GM21576 (cell line): ENCODE results near the gene FRMD6.
A peak's percentile ranks its signal among the peaks of the same experiment; 100 is the strongest.
"Not testable (repeated sequence)": the region's sequence is repeated elsewhere in the genome, so short reads cannot be mapped to it uniquely, and the experiment has no call there.

Experiments
- ATAC-seq: cut with Tn5 transposase; IDR thresholded peaks from one replicate; pipeline ENCODE4 v1.9.1; 2021; ENCODE audit warnings: mild to moderate bottlenecking, moderate library complexity; ENCODE audit not compliant: unreplicated experiment

FRMD6 gene

DNA sequence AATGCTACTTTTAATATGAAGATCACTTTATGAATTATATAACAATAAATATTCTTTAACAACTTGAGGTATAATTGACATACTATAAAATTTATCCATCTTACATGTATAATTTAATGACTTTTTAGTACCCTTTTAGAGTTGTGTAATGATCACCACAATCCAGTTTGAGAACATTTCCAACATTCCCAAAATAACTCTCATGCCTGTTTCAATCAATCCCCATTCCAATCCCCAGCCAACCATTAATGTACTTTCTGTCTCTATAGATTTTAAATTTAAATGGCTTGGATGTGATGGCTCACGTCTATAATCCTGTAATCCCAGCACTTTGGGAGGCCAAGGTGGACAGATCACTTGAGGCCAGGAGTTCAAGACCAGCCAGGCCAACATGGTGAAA lies 23.5 kb upstream of the FRMD6 start:
- no peak for ATAC-seq

DNA sequence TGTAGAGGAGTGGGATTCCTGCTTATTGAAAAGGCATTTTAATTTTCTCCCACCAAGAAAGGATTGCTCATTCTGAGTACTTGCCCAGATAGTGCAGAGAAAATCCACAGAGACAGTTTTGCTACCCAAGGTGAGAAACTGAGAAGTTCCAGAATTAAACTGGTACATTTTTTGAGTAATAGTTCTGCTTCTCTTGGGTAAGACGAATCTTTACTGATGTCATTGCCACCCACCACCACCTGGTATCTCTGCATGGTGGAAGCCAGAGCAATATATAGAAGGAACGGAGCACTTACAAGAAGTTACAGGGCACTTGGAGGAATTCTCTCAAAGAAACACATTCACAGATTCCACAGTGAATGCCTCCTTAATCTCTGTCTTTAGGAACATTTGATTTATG lies 20.7 kb upstream of the FRMD6 start:
- no peak for ATAC-seq

GRCh38 chr14:51633298-51633697 lies 18.4 kb upstream of the FRMD6 start:
- not testable (repeated sequence) for ATAC-seq

DNA sequence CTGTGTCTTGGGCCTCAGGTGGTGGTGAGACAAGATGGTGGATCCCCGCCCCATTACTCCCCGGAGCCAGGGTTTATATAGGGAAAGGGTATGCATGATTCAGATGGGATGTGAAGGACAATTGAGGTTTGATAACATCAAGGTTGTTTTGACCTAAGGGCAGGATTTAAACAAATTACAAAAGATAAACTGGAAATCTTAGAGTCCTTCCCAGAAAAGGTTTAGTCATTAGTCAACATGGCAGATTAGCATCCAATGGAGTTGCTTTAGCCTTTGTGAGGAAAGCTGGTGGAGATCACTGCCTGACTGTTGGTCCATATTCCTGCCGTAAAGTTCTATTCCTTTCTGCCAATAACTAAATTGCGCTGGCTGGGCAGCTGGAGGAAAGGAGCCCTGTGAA lies 15.6 kb upstream of the FRMD6 start:
- ATAC-seq = no peak

DNA sequence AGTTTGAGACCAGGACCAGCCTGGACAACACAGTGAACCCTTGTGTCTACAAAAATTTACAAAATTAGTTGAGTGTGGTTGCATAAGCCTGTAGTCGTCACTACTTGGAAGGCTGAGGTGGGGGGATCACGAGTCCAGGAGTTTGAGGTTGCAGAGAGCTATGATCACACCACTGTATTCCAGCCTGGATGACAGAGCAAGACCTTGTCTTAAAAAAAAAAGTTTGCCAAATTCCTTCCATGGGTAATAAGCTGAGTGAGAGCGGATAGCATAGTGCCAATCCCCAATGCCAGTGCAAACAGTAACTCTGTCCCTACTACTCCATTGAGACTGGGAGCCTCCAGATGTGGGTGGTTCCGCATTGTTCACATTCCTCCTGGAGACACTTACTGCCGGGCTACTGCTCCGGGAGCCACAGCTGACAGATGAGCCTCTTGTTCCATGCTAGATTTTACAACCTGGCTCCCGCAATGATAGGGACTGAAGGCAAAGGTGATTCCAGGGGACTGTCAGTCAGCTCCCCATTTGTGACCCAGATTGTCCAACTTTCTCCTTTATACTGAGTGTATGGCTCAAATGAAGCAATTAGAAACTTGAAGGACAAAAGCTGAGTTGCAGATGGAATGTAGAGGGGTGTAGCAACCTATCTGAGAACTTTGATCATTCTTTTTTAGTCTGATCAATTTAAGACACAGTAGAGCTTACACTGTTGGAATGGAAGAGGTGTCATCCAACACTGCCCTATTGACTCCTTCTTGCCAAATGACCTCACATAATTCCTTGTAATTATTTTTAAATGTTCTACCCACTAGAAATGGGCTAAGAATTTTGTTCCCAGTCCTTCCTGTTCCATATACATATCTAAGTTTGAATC lies 13.4 kb upstream of the FRMD6 start:
- ATAC-seq = no peak

DNA sequence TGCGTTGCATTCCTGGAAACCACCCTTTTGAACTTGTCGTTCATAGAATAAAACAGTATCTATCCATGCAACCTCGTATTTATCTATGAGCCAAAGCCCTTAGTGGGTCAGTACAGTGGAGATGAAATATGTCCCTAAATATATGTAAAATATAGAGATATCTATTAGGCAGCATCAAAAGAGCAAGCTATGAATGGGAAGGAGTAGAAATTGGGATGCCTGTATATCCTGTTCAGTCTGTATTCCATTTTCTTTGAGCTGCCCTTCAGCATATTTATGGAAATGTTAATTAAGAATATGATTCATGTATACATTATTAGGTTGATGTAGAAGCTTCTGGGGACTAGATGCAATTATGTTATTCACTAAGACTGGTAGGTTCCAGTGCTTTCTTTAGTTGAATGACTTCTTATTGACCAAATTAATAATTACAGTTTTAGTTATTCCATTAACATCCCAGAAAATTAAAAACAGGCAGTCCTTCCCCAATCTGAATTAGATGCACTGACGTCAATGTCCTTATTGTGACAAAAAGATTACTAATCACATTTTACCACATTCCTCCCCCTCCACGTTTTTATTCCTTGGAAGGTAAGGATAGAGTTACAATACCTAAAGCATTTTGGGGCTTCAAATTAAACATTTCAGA lies 11.9 kb upstream of the FRMD6 start:
- no peak for ATAC-seq

GRCh38 chr14:51643140-51643539 lies 8.6 kb upstream of the FRMD6 start:
- ATAC-seq = no peak

DNA sequence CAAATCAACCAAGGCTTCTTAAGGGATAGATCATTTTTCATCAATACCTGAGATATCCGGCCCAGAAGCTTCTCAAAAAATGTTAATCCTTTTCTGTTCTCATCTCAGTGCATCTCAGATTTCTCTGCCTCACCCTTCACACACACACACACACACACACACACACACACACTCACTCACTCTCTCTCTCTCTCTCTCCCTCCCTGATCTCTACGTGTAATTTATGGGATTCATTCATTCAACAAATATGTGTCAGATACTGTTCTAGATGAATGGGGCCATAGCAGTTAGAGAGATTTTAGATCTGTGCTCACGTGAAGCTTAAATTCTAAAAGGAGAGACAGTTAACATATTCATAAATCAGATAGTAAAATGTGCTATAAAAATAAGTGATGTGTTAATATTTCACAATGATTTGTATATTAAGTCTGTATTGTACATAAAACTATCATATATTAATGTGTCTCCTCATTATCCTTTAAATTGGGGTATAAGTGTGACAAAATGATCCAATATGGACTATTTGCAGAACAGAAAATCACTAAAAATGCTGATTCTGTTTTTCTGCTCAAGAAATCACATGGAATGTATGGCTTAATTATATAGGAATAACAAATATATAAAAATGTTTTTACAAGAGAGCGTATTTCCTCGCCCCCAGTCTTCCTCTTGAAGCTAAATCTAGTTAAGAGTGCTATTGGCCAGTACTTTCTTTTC lies 7.3 kb upstream of the FRMD6 start:
- no peak for ATAC-seq

GRCh38 chr14:51648296-51648695 lies 3.4 kb upstream of the FRMD6 start:
- ATAC-seq = no peak

GRCh38 chr14:51650716-51651387 lies 858 bp upstream of the FRMD6 start:
- ATAC-seq = no peak

GRCh38 chr14:51652168-51653078 lies 713 bp downstream of the FRMD6 start:
- peak; percentile 32 for ATAC-seq

DNA sequence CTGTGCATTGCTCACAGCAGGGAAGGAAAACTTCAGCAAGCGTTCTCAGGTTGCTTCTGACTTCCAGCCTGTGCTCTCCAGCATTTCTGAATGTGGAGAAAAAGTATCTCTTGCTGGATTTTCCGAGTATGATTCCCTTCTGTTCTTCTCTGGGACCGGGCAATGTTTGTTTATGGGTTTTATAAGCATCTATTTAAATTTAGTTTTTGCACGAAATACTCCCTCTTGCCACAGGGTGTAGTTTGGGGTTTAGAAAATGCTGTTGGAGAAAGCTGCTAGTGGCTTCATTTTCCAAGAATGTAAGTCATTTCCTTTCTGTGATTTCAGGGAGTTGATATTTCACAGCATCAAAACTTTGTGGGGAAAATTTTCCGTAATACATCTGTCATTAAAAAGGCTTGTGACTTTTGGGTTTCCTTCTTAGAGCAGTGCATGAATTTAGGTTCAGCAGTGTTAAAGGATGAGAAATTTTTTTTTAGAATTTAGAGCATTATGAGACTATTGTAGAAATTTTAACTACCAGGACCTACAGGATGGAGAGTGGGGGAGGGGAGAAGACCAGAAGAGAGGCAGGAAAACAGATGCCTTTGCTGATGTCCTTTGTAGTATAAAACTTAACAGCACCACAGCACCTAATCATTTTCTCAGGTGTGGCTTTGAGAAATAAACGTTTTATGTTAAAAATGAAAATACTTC lies 1.5 kb downstream of the FRMD6 start:
- no peak for ATAC-seq

DNA sequence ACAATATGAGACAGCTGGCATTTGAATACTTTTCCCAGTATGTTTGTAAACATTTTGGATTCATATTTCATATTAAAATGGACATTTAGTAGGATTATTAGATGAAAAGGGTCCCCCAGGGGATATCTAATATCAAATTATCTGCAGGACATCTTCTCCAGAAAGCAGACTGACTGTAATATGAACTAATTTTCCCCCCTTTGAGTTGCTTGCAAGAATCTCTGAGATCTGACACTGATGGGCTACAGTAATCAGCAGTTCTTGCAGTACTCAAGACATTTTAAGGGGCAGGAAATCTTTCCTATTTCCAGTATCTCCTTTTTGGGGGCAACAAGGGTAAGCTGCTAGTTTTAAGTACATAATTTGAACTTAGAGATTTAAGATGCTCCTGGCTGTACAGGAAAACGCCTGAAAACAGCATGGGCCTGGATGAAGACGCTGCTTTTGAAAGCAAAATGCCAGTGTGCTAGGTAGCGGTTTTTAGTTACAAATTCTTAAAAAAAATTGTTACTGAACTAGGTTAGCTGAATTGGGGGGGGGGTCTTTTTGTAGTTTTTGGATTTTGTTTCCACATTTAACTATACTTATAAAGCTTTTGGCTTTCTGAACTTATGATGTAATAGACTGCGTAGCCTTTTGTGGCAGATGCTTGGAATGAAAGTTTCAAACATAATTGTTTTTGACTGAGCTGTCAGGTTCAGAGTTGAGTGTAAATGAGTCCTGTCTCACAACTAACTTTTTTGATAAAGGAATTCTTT lies 2.2 kb downstream of the FRMD6 start:
- no peak for ATAC-seq

GRCh38 chr14:51654533-51654845 lies 2.8 kb downstream of the FRMD6 start:
- no peak for ATAC-seq

- no peak for ATAC-seq
Measured at GRCh38 chr14:51657762-51658161, 6.1 kb downstream of the FRMD6 start.

- no peak for ATAC-seq
Measured at GRCh38 chr14:51658441-51659173, 6.9 kb downstream of the FRMD6 start.

- no peak for ATAC-seq
Measured at GRCh38 chr14:51660741-51661140, 9.0 kb downstream of the FRMD6 start.

- ATAC-seq = no peak
Measured at GRCh38 chr14:51661504-51661903, 9.8 kb downstream of the FRMD6 start.
